A673 (cell line): ENCODE data around the gene LAD1. TPM values are rescaled to one million over a fixed set of nuclear protein-coding genes. Genes with fewer than 3 reads are reported as not detected.

Source experiments
- BruUV-seq: library from RNA; stranded (reverse); fragments of 400-500 nt; replicated peaks from 2 replicates; lab custom pipeline; 2021; lab: Mats Ljungman, UMichigan
- CTCF ChIA-PET: fragments of 300-600 bp; sonication (Branson Sonifier 250); formaldehyde crosslinking; loops from one replicate; lab custom pipeline; 2022; ENCODE audit warnings: antibody characterized with exemption; lab: Charles Lee
- POLR2A ChIA-PET: fragments of 300-600 bp; sonication (Branson Sonifier 250); formaldehyde crosslinking; loops from one replicate; lab custom pipeline; 2022; ENCODE audit warnings: antibody characterized with exemption; ENCODE audit not compliant: low non-redundant PET; lab: Charles Lee
- DNase-seq: peaks from one replicate; pipeline ENCODE4 v3.0.0-alpha.2; 2015; ENCODE audit warnings: low spot score
- H3K27ac ChIP-seq: fragments of 200-600 bp; sonication (generic); 2 replicates; pipeline ENCODE4 v1.5.1; 2016; ENCODE audit warnings: mixed run types, low read depth, mild to moderate bottlenecking, mixed read lengths, antibody characterized with exemption, low read length; ENCODE audit not compliant: poor library complexity, severe bottlenecking
- H3K27me3 ChIP-seq: fragments of 200-600 bp; sonication (generic); replicated peaks from 2 replicates; pipeline ENCODE4 v1.6.1; 2017; ENCODE audit warnings: mixed run types, low read depth, mild to moderate bottlenecking, mixed read lengths, antibody characterized with exemption, low read length; ENCODE audit not compliant: insufficient read depth, poor library complexity
- H3K36me3 ChIP-seq: fragments of 200-600 bp; sonication (generic); 2 replicates; pipeline ENCODE4 v1.6.1; 2016; ENCODE audit warnings: mixed run types, mild to moderate bottlenecking, mixed read lengths, antibody characterized with exemption, low read length; ENCODE audit not compliant: insufficient read depth, poor library complexity, severe bottlenecking
- H3K4me1 ChIP-seq: fragments of 200-600 bp; sonication (generic); 2 replicates; pipeline ENCODE4 v1.6.1; 2017; ENCODE audit warnings: mixed run types, mild to moderate bottlenecking, mixed read lengths, antibody characterized with exemption, low read length; ENCODE audit not compliant: insufficient read depth, poor library complexity, severe bottlenecking
- H3K4me3 ChIP-seq: fragments of 200-600 bp; sonication (generic); 2 replicates; pipeline ENCODE4 v1.5.1; 2016; ENCODE audit warnings: low read depth, mixed run types, mild to moderate bottlenecking, mixed read lengths, low read length; ENCODE audit not compliant: poor library complexity, severe bottlenecking
- H3K9me3 ChIP-seq: fragments of 200-600 bp; sonication (generic); 2 replicates; pipeline ENCODE4 v1.6.1; 2016; ENCODE audit warnings: mixed run types, low read depth, mild to moderate bottlenecking, mixed read lengths, antibody characterized with exemption, low read length; ENCODE audit not compliant: poor library complexity, severe bottlenecking
- CTCF ChIP-seq: fragments of 300-800, 200-600 bp; sonication (generic); conservative IDR thresholded peaks from 2 replicates; pipeline ENCODE4 v1.5.1; 2017; ENCODE audit warnings: low read depth, mild to moderate bottlenecking, antibody characterized with exemption, low read length, moderate library complexity, mixed read lengths
- EZH2 ChIP-seq: fragments of 200-600 bp; sonication (generic); IDR thresholded peaks from 2 replicates; pipeline ENCODE4 v1.6.1; 2017; ENCODE audit warnings: borderline replicate concordance, low read depth, mild to moderate bottlenecking, mixed read lengths, antibody characterized with exemption, low read length; ENCODE audit not compliant: poor library complexity, severe bottlenecking
- intact Hi-C: fragments of 100-400 bp; cut with micrococcal nuclease; formaldehyde crosslinking; loops from one replicate; pipeline ENCODE4 v1.10.0; 2022; ENCODE audit not compliant: unreplicated experiment
- total RNA-seq: library from RNA; stranded (reverse); gene quantifications from 2 replicates; pipeline ENCODE4 v1.2.3, GENCODE V29; 2021

The LAD1 gene
- total RNA-seq, 1 experiment from 2014 or later = not detected

DNA sequence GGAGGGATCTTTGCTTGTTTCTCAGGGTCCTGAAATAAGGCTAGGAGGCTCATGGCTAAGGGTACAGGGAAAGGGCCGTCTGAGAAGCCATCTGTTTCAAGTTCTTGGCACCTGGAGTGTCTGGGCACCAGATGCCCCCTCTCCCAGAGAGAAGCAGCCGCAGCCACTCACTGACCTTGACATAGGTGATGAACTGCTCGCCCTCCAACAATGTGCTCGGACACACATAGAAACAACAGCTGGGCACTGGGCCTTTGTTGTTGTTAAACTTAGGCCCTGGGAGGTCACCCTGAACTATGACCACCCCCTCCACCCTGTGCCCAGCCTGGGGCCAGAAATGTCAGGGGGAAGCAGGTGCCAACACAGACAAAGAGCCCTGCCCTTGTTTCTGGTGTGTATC is 31.7 kb upstream of the LAD1 start:
- H3K27ac ChIP-seq = no peak overlapping the region
- intact Hi-C loops = no loop called here
- CTCF ChIA-PET = no interaction called here
- DNase-seq = no peak
- POLR2A ChIA-PET = no interaction called here
- no peaks in the 10 kb centered on the region for H3K36me3 ChIP-seq
- TF ChIP-seq EZH2 = no peak
- no peak for TF ChIP-seq CTCF
- no peaks in the 10 kb centered on the region for H3K27me3 ChIP-seq
- H3K4me1 ChIP-seq = peaks cover 3% of the 10 kb centered on the region
- H3K9me3 ChIP-seq = no peaks in the 10 kb centered on the region
- no TSS peak for BruUV-seq
- H3K4me3 ChIP-seq = no peak overlapping the region

GRCh38 chr1:201429736-201430501 is 30.8 kb upstream of the LAD1 start:
- Histone ChIP-seq H3K4me1 (no peaks in the 10 kb centered on the region), H3K4me3 (no peak overlapping the region), H3K27ac (no peak overlapping the region), H3K36me3 (no peaks in the 10 kb centered on the region), H3K27me3 (no peaks in the 10 kb centered on the region), H3K9me3 (no peaks in the 10 kb centered on the region)
- intact Hi-C loops = no loop called here
- TF ChIP-seq EZH2 (no peak), CTCF (no peak)
- no peak for DNase-seq
- ChIA-PET CTCF (no interaction called here), POLR2A (no interaction called here)
- BruUV-seq = no TSS peak

DNA sequence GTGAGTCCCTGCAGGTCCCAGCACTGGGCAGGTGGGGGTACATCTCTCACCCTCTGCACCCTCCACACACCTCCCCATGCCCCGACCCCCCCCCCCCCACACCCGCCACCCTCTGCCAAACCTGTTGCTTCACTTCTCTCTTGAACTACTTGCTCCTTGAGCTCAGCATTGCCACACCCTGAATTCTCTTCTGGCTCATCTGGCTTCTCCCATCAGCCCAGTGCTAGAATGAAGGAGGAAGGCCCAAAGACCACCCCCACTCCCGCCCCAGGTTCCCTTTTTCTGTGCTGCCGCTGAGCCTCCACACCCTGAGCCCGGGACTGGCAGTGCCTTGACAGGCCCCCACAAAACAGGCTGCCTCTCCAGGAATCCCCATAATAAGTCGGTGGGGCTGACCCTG is 28.8 kb upstream of the LAD1 start:
- intact Hi-C loops = no loop called here
- DNase-seq = no peak
- BruUV-seq = no TSS peak
- CTCF ChIA-PET = no interaction called here
- TF ChIP-seq CTCF (no peak), EZH2 (no peak)
- POLR2A ChIA-PET = no interaction called here
- Histone ChIP-seq H3K36me3 (no peaks in the 10 kb centered on the region), H3K9me3 (no peaks in the 10 kb centered on the region), H3K27ac (no peak overlapping the region), H3K4me1 (no peaks in the 10 kb centered on the region), H3K27me3 (no peaks in the 10 kb centered on the region), H3K4me3 (no peak overlapping the region)
